ENCODE measurements around the gene PPM1L.

Gene PPM1L

DNA sequence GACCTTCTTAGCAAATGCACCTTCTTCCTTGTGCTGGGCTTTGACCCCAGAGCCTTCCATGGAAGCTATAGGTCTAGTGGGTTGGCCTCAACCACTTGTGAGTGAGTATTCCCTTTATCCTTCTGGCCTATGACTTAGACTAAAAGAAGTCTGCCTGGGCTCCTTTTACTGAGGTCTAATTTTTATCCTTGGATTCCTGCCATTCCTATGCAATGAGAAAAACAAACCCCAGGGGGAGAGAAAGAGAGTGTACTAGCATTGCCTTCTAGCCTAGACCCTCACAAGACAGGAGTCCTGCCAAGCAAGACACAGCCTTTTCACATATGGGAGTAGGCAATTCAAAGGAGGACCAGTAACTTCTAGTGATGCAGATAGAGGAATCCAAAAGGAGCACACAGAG lies 155.4 kb downstream of the PPM1L start:
- H3K9ac ChIP-seq (ENCODE audit: low read length): no peak overlapping the region
- no peak overlapping the region for H3K27ac ChIP-seq (ENCODE audit: low read length)
- H2AFZ ChIP-seq (ENCODE audit: low read length): no peak overlapping the region
- no peaks in the 10 kb centered on the region for H4K20me1 ChIP-seq (ENCODE audit: insufficient read depth, low read length)
- H3F3A ChIP-seq (ENCODE audit: insufficient read depth, low read length): no peaks in the 10 kb centered on the region
- H3K4me3 ChIP-seq (ENCODE audit: low read length): no peak overlapping the region
- DNase-seq: no peak
- no peaks in the 10 kb centered on the region for H3K4me1 ChIP-seq (ENCODE audit: low read length)
- no peaks in the 10 kb centered on the region for H3K79me2 ChIP-seq (ENCODE audit: low read length)
- H3K9me2 ChIP-seq (replicated peaks; ENCODE audit: insufficient read depth, low read length): no peaks in the 10 kb centered on the region
- no peaks in the 10 kb centered on the region for H3K36me3 ChIP-seq (replicated peaks; ENCODE audit: insufficient read depth, low read length)
- TF ChIP-seq EZH2phosphoT487 (IDR thresholded peaks at IDR 0.05; ENCODE audit: low read length) (no peak), EZH2 (optimal IDR thresholded peaks at IDR 0.05; ENCODE audit: low read depth, low read length) (no peak)
- TF ChIP-seq, protein P1, sequence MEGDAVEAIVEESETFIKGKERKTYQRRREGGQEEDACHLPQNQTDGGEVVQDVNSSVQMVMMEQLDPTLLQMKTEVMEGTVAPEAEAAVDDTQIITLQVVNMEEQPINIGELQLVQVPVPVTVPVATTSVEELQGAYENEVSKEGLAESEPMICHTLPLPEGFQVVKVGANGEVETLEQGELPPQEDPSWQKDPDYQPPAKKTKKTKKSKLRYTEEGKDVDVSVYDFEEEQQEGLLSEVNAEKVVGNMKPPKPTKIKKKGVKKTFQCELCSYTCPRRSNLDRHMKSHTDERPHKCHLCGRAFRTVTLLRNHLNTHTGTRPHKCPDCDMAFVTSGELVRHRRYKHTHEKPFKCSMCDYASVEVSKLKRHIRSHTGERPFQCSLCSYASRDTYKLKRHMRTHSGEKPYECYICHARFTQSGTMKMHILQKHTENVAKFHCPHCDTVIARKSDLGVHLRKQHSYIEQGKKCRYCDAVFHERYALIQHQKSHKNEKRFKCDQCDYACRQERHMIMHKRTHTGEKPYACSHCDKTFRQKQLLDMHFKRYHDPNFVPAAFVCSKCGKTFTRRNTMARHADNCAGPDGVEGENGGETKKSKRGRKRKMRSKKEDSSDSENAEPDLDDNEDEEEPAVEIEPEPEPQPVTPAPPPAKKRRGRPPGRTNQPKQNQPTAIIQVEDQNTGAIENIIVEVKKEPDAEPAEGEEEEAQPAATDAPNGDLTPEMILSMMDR (IDR thresholded peaks at IDR 0.05; ENCODE audit: low read length): no peak
- H3K4me2 ChIP-seq (ENCODE audit: low read depth, low read length): no peak overlapping the region
- no peaks in the 10 kb centered on the region for H3K27me3 ChIP-seq (replicated peaks; ENCODE audit: insufficient read depth, low read length)
- H3K9me3 ChIP-seq (replicated peaks; ENCODE audit: insufficient read depth, low read length): no peaks in the 10 kb centered on the region

DNA sequence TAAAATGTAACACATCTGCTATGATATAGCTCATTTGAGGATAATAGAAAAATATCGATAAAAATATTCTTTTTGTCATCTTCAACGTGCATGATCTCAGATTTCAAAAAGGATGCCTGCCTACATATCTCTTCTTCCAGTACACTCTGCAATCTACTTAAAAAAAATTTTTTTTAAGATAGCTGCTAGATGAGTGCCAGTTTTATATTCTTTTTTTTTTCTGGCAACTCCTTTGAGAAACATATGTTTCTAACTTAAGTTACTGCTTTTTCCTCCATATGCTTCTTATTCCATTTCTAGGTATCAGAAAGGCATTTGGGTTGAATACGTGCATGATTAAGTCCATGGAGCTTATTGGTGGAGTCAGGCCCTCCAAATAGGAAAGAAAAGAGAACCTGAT lies 160.4 kb downstream of the PPM1L start:
- H3K36me3 ChIP-seq (replicated peaks; ENCODE audit: insufficient read depth, low read length): no peaks in the 10 kb centered on the region
- H3K9me3 ChIP-seq (replicated peaks; ENCODE audit: insufficient read depth, low read length): no peaks in the 10 kb centered on the region
- no peaks in the 10 kb centered on the region for H3F3A ChIP-seq (ENCODE audit: insufficient read depth, low read length)
- no peak overlapping the region for H2AFZ ChIP-seq (ENCODE audit: low read length)
- no peaks in the 10 kb centered on the region for H3K4me1 ChIP-seq (ENCODE audit: low read length)
- TF ChIP-seq EZH2phosphoT487 (IDR thresholded peaks at IDR 0.05; ENCODE audit: low read length) (no peak), EZH2 (optimal IDR thresholded peaks at IDR 0.05; ENCODE audit: low read depth, low read length) (no peak)
- TF ChIP-seq, protein P1 (IDR thresholded peaks at IDR 0.05; ENCODE audit: low read length): no peak
- H3K4me2 ChIP-seq (ENCODE audit: low read depth, low read length): no peak overlapping the region
- no peak overlapping the region for H3K4me3 ChIP-seq (ENCODE audit: low read length)
- no peaks in the 10 kb centered on the region for H4K20me1 ChIP-seq (ENCODE audit: insufficient read depth, low read length)
- no peaks in the 10 kb centered on the region for H3K9me2 ChIP-seq (replicated peaks; ENCODE audit: insufficient read depth, low read length)
- no peaks in the 10 kb centered on the region for H3K79me2 ChIP-seq (ENCODE audit: low read length)
- no peak overlapping the region for H3K9ac ChIP-seq (ENCODE audit: low read length)
- DNase-seq: no peak
- H3K27me3 ChIP-seq (replicated peaks; ENCODE audit: insufficient read depth, low read length): no peaks in the 10 kb centered on the region
- H3K27ac ChIP-seq (ENCODE audit: low read length): no peak overlapping the region

DNA sequence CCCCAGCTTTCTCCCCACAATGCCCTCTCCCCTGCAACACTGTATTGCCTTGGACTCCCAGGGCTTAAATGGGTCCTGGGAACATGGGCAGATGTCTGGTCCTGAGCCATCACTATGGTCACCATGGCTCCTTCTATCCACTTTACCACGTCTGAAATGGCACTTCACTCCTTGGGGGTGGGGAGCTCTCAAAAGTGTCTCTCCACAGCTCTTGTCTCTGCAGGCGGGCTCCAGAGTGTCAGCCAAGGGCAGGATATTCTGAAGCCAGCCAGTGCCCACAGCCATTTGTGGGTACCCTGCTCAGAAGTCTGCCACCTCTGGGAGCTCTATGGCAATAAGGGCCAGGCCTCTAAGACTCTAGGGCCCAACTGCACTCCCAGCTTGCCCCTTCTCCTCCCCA lies 163.9 kb downstream of the PPM1L start:
- H3K4me3 ChIP-seq (ENCODE audit: low read length): no peak overlapping the region
- no peak overlapping the region for H2AFZ ChIP-seq (ENCODE audit: low read length)

More for the DNA sequence above, 163.9 kb downstream of the PPM1L start:
- no peaks in the 10 kb centered on the region for H3K27me3 ChIP-seq (replicated peaks; ENCODE audit: insufficient read depth, low read length)
- no peaks in the 10 kb centered on the region for H3K4me1 ChIP-seq (ENCODE audit: low read length)
- no peaks in the 10 kb centered on the region for H3K36me3 ChIP-seq (replicated peaks; ENCODE audit: insufficient read depth, low read length)
- H3F3A ChIP-seq (ENCODE audit: insufficient read depth, low read length): no peaks in the 10 kb centered on the region
- no peak for DNase-seq
- no peak overlapping the region for H3K4me2 ChIP-seq (ENCODE audit: low read depth, low read length)
- H4K20me1 ChIP-seq (ENCODE audit: insufficient read depth, low read length): no peaks in the 10 kb centered on the region
- no peaks in the 10 kb centered on the region for H3K9me2 ChIP-seq (replicated peaks; ENCODE audit: insufficient read depth, low read length)
- TF ChIP-seq EZH2phosphoT487 (IDR thresholded peaks at IDR 0.05; ENCODE audit: low read length): no peak
- TF ChIP-seq, protein P1 (IDR thresholded peaks at IDR 0.05; ENCODE audit: low read length): no peak
- no peak for TF ChIP-seq EZH2 (optimal IDR thresholded peaks at IDR 0.05; ENCODE audit: low read depth, low read length)
- no peaks in the 10 kb centered on the region for H3K9me3 ChIP-seq (replicated peaks; ENCODE audit: insufficient read depth, low read length)
- H3K79me2 ChIP-seq (ENCODE audit: low read length): no peaks in the 10 kb centered on the region
- no peak overlapping the region for H3K9ac ChIP-seq (ENCODE audit: low read length)
- H3K27ac ChIP-seq (ENCODE audit: low read length): no peak overlapping the region
